HT-29 (cell line): Measurements from ENCODE around the gene VPS72. TPM values are rescaled to one million over a fixed set of nuclear protein-coding genes. Genes with fewer than 3 reads are reported as not detected.

Source experiments
- DNase-seq: peaks from one replicate; pipeline ENCODE4 v3.0.0-alpha.2; 2015; ENCODE audit warnings: low spot score
- total RNA-seq: library from RNA; depleted of rRNA; stranded (reverse); fragments of >200 nt; shearing (Covaris generic); gene quantifications from 2 replicates; pipeline ENCODE4 v1.2.3, GENCODE V29; 2014

Gene VPS72
- total RNA-seq, 1 experiment from 2014 or later: 48.9 TPM

DNA sequence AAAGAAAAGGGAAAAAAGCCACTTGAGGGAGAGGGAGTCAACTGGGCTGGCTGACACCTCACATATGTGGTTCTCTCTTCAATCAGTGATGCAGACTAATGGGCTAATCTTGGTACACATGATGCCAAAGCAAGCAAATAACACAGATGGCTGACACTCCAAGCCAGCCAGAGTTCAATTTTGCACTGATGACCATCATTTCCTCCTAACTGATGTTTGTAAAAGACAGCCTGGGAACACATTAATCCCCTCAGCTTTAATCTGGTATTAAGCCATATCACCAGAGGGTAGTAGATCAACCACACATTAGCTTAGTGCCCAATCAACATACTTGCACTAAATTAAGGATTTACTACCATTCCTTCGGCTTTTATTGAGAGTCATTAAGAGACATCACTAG is 2.8 kb downstream of the VPS72 start:
- DNase-seq: no peak

DNA sequence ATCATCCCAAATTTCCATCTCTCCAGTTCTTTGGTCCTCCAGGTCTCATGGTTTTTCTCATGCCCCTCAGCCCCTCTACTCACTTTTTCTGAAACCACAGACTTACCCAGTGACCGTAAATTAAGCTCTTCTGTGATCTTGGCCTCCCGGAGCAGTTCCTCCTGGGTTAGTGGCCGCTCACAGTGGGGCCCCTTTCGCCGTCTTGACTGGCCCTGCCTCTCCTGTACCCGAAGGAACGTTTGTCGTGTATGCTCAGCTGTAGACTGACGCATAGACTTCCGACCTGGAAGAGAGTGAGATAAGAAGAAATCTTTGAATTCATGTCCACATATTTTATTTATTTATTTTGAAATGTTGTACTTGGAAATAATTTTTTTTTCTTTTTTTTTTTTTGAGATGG is 5.8 kb downstream of the VPS72 start:
- no peak for DNase-seq

DNA sequence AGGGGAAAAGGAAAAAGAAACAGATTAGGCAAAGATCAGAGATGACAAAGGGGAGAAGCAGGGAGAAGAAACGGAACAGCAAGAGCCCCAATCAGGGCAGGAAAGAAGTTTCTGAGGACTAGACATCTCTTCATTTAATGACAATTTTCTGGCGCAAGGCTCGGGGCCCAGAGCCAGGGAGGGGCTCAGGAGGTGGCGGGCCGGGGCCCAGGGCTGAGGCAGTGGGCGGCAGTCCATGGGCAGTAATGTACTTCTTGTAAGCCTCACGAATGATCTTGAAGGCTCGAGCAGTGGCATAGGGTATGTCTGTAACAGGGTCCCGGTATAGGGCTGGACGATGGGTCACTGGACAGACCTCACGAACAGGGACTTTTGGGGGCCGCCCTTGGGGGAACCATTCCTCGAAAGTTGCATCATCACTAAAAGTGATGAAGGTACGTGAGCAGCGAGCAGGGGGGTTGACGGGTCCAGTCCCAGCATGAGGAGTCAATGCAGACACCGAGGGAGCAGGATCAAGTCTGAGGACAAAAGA is 13.4 kb downstream of the VPS72 start:
- no peak for DNase-seq

DNA sequence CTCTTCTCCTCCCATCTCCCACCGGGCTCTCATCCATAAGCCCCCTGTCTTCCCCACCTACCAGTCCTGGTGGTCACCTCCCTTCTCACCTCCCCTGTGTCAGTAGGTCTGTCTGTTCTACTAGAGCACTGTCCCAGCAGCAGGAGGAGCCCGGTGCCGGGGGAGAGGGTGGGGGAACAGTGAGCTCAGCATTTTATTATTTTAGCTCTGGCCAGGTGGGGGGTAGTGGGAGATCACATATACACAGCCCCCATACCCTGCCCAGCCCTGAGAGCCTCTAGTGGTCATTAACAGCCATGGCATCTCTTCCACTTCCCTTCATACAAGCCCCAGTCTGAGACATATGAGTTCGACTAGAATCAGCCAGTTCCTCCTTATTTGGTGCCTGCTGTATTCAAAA is 14.1 kb downstream of the VPS72 start, which contains the start of gene TMOD4:
TSS of gene TMOD4 (minus strand) at position 119 of the 400 bp plus-strand sequence. CDS start 1,106 bp downstream, outside the sequence.
- no peak for DNase-seq

DNA sequence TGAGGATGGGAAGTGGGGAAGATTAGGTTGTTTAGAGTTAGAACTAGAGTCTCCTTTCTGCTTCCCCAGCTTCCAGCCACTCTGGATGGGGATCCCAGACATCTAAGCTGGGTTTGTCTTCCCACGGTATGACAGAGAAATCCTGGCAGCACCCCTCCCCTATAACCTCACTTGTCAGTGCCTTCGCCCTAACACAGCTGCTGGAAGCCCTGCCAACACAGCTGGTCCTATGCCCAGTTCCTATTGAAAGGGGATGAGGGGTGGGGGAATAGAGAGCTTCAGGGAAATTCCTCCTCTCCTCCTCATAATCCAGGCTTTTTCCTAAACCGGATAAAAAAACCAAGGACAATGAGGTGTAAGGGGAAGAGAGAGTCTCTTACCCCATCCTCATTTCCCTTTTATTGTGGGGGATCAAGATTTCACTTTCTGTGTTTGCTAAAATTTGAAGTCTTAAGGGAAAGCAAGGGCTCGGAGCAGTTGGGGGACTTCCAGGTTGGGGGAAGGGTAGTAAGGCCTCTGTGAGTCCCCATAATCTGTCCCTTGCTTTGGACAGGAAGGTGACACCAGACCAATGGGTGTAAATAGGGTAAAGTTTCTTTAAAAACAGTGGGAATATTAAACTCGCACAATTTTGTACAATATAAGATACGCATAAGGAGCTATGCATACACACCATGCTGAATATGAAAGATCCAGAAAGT is 14.8 kb downstream of the VPS72 start:
- no peak for DNase-seq

DNA sequence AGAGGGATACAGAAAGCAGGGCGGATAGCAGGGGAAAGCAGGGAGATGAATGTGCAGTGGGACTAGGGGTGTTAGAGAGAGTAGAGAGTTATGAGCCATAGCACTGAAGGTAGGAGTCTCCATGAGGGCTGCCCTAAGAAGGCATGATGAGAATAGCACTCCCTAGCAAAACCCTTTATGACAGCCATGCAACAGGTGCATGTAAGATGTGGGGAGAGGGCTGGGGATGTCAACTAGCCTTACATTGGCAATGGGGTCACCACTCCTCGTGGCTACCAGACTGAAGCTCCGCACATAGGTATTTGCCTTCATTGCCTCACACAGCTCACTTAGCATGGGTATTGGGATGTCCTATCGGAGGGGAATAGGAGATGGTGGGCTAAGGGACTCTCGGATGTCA is 18.8 kb downstream of the VPS72 start:
- no peak for DNase-seq

DNA sequence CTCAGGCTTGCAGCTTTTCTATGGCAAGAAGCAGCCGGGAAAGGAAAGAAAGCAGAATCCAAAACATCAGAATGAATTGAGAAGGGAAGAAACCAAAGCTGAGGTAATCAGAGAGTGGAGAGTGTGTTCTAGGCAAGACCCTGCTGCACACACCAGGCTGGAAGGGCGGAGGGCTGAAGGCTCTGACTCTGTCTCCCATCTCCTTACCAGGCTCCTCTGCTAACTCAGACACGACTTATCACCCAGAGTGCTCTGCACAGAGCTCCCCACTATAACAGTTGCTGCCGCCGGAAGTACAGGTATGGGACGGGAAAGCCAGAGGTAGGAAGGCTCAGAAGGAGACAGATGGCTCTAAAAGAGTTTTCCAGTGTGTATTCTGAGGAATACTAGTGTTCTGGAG is 22.9 kb downstream of the VPS72 start:
- no peak for DNase-seq

DNA sequence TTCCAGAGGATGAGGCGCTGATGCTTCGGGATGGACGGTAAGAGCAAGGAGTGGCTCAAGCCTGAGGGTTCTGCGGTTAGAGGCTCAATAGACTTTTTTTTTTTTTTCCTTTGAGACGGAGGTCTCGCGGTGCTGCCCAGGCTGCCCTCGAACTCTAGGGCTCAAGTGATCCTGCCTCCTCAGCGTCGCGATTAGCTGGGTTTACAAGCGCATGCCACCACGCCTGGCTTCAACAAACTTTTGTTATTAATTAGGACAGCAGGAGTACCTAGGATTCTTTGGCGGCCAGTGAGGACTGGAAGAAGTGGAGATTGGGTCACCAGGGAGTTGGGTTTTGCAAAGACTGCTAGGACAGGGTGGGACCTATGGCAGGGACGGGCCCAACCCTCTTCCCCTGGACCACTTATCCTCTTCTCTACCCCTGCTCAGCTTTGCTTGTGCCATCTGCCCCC is 23.5 kb downstream of the VPS72 start:
- no peak for DNase-seq

DNA sequence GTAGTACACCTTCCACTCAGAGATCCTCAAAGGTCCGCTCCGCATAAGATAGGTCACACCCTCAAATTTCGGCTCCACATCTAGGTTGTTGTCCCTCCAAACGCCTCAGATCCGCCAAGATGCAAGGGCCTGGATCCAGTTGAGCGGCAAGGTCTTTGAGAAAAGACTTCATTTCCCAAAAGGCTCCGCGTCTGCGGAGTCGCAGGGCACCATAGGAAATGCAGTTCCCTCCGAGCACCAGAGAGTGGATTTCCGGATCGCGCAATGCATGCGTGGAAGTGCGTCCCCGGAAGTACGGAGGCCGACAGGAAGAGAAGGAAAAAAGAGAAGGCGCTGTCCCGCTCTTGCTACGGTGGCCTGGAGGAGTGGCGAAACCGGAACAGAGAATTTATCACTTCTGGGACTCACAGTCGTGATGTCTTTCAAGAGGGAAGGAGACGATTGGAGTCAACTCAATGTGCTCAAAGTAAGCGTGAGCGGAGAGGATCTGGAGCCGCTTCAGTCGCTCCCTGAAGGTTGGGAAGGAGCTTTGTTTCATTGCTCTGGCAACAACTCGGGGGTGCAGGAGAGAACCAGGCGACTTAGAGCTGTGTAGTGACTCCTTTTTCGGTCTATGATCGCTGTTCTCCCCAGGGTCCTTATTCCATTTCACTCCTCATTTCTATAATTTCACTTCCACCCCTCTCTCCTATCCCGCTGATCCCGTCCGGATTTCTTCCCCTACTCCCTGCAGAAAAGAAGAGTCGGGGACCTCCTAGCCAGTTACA is 24.1 kb downstream of the VPS72 start, which contains the start of the genes LYSMD1 and SCNM1:
TSS of gene LYSMD1 (minus strand) at position 165 of the 767 bp plus-strand sequence. CDS start 644 bp downstream, outside the sequence.
TSS of gene SCNM1 (plus strand) at position 407 of the 767 bp plus-strand sequence. CDS start at position 416, 9 bp downstream.
- DNase-seq: peak; percentile 96

DNA sequence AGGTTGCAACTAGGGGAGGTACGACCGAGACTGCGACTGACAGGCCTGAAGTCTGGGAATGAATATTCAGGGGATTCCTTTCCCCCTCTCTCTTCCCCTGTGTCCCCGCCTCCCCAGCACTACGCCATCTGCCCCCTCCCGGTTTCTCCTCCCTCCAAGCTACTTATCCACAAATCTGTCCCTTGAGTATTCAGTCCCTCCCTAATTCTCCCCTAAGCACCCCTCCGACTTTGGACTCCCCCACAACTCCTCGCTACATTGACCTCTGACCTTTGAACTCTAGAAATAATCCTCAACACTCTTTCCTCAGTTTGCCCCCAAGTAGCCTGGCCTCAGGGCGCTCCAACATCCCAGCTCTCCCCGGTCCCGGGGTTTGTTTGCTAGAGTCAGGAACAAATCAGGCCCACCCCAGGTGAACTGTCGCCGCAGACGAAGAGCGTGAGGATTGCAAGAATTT is 24.7 kb downstream of the VPS72 start:
- DNase-seq: peak; percentile 12

DNA sequence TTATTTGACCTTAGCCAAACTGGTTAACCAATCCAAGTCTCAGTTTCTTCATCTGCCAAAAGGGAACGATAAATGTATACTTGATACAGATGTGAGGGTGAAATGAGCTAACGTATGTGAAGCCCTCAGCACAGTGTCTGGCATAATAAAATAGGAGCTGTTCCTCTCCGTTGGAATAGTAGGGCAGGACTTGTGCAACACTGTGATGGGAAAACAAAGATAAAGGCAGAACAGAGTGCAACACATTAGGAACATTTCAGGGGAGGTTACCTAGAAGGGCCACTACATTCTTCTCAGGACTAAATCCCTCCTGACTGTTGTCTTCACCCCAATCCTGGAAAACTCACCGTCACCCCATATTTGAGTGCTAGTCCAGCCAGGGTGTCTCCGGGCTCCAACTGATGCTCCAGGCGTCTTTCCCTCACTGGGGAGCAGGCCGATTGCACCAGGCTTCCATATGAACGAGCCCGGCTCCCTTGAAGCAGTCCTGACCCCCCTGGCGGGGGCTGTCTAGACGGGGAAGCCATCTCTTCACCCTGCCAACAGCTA is 25.2 kb downstream of the VPS72 start:
- DNase-seq: no peak

DNA sequence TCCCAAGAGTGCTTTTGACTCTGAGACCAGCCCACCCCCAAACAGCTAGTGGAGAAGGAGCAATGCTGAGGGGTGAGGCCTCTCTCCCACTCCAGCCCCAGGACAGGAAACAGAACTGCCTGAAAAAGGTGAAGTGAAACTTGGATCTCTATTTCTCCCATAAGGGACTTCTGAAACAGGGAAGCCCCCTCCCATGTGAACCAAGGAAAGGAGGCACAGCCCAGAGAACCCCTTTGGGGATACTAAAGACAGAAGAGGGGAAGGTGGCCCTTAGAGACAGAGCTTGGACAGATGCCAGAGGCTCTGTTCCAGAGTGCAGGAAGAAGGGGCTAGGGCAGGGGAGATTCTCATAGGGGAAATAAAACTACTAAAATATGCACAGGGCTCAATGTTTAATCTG is 30.6 kb downstream of the VPS72 start:
- no peak for DNase-seq

DNA sequence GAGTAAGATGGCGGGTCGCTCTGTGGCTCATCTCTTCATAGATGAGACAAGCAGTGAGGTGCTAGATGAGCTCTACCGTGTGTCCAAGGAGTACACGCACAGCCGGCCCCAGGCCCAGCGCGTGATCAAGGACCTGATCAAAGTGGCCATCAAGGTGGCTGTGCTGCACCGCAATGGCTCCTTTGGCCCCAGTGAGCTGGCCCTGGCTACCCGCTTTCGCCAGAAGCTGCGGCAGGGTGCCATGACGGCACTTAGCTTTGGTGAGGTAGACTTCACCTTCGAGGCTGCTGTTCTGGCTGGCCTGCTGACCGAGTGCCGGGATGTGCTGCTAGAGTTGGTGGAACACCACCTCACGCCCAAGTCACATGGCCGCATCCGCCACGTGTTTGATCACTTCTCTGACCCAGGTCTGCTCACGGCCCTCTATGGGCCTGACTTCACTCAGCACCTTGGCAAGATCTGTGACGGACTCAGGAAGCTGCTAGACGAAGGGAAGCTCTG is 31.2 kb downstream of the VPS72 start:
- DNase-seq: no peak

DNA sequence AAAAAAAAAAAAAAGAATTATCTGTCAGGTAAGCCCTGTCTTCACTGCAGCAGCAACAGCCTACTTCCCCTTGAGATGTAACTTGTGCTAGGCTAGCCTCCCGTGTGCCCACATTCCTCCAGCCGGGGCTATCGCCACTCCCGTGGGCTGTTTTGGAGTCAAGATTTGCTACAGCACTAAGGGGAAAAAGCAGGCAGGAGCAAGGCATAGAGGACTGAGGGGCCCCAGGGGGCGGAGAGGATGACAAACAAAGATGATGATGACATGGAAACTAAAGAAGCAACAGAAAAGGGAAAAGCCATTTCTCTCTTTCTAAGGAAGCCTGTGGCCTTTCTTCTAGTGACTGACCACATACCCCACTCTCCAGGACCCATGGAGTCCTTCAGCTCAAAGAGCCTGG is 31.7 kb downstream of the VPS72 start:
- no peak for DNase-seq

DNA sequence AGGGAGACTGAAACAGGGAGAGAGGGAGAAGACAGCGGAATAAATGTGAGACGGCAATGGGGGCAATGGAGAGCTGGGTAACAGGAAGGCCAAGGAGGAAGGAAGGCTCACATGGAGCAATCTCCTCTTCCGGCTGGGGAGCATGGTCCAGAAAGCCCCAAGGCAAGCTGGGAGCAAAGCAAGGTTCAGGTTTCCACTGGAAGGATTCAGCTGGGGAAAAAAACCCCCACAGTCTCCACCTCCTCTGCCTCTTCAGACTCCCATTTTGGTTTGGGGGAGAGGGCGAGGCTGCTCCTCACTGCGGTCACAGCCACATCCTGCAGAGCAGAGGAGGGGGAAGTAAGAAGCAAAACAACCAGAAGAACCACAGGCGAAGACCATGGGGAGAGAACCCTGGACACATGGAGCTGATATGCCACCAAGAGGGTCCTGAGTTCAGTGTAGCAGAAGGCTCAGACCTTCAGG is 32.9 kb downstream of the VPS72 start:
- no peak for DNase-seq

DNA sequence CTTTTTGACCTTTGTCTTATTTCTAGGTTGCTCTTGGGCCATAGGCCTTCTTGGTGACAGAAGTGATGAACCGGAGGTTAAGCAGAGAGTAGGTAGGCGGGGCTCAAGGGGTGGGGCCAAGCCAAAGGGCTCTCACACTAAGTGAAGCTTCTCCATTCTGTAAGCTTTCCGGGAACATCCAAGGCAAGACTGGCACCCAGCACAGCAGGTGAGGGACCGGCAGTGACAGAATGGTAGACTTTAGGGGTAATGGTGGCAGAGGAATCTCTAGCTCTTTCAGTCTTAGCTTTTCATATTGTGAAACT is 33.5 kb downstream of the VPS72 start, which contains the start of gene TNFAIP8L2:
TSS of gene TNFAIP8L2 (plus strand) at position 135 of the 305 bp plus-strand sequence. CDS start 2,049 bp downstream, outside the sequence.
- DNase-seq: no peak

DNA sequence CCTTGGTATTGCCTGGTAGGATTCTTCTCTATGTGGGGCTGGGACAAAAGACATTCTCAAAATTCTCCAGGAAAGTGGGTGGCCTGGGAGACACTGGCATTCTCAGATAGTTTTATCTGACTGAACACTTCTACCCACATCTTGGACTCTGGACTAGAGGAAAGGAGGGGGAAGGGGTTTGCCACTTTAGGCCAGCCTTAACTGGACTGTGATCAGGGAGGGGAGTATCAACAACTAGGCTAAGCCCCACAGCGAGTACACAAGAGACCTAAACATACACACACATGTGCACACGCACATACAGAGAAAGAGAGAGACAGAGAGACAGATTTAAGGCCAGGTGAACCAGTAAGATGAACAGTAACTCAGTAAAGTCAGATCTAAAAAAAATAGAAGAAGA is 42.3 kb downstream of the VPS72 start:
- no peak for DNase-seq

DNA sequence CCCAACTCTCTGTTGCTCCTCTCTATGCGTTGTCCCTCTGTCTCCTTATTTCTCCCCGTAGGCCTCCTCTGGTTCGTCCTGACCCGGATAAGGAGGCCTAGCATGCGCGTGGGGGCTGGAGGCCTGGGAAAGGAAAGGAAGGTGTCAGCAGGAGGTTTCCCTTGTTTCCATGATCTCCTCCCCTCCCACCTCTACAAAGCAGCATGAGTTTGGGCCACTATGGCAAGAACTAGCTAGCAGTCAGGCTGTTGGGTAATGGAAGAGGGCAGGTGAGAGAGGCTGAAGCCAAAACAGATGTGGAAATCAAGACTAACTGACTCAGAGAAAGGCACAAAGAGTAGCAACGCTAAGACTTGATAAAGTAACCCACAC is 42.9 kb downstream of the VPS72 start:
- no peak for DNase-seq

DNA sequence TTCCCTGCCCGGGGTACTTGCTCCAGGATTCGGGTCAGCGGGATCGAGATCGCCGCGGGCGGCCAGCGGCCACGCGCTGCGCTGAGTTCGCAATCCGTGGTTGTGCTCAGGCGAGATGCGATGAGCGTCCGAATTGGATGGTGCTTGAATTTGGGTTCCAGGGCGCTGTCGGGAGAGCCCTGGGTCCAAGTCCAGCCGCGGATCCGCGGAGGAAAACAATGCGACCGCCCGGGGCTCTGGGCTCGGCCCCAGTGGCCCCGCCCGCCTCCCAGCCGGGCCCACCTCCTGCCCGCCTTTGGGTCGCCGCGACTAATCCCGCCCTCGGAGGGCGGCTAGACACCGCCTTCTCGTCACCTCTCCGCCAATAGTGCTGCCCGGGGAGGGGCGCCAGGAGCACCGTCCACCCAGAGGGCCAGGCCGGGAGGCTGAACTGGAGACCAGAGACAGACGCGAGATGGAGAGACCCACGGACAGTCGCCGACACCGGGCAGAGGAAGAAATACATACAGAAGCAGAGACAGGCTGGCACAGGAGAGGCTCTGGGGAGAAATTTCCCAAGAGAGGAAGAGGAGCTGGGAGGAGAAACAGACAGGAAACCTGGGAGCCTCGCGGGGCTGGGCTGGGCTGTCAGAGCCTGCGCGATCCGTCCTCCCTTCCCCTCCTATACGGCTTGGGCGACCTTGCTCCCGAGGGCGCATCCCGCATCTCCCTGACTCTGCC is 43.4 kb downstream of the VPS72 start, which contains the start of gene SEMA6C:
TSS of gene SEMA6C (minus strand) at position 220 of the 720 bp plus-strand sequence. CDS start 4,010 bp downstream, outside the sequence.
- DNase-seq: peak; percentile 83

DNA sequence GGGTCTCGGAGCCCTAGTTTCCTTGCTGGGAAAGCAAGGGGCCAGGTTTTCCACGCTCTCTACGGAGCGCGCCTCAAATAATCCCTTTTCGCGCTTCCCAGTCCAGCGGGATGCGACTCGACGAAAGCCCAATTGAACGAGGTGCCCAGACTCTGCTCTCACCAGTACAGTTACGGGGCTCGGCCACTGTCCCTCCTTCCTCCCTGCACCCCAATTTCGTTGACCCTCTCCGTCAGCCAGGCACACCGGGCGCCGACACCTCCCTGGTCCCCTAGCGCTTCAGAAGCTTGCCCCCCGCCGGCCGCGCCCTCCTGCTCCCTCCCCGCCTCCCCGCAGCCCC is 44.0 kb downstream of the VPS72 start:
- DNase-seq: no peak
